LNCaP clone FGC (cell line): Measurements from ENCODE around the gene RBM23.

Experiments used
- DNase-seq: peaks from one replicate; pipeline ENCODE4 v3.0.0-alpha.2; 2011; ENCODE audit warnings: low read depth
- H3K4me3 ChIP-seq: 2 replicates; pipeline ENCODE4 v1.5.1; 2011; ENCODE audit warnings: mild to moderate bottlenecking, low read depth, low read length, control low read depth
- CTCF ChIP-seq: IDR thresholded peaks from 2 replicates; pipeline ENCODE4 v1.5.1; 2012; ENCODE audit warnings: mild to moderate bottlenecking; ENCODE audit not compliant: control insufficient read depth, insufficient read depth; ENCODE audit errors: extremely low read depth

Gene RBM23

GRCh38 chr14:22945642-22946041 is 26.7 kb upstream of the RBM23 start:
- no peak for DNase-seq
- TF ChIP-seq CTCF: no peak
- H3K4me3 ChIP-seq: no peak overlapping the region

- TF ChIP-seq CTCF: no peak
- no peak for DNase-seq
- no peak overlapping the region for H3K4me3 ChIP-seq
Observed at GRCh38 chr14:22939684-22940083, 20.7 kb upstream of the RBM23 start.

- no peak for DNase-seq
- no peak for TF ChIP-seq CTCF
- H3K4me3 ChIP-seq: no peak overlapping the region
Observed at GRCh38 chr14:22935156-22935555, 16.2 kb upstream of the RBM23 start.

- TF ChIP-seq CTCF: no peak
- H3K4me3 ChIP-seq: no peak overlapping the region
- no peak for DNase-seq
Observed at GRCh38 chr14:22932146-22932545, 13.2 kb upstream of the RBM23 start.

GRCh38 chr14:22929961-22930364 is 11.0 kb upstream of the RBM23 start:
- no peak for DNase-seq
- H3K4me3 ChIP-seq: peak overlapping the region; percentile 93
- no peak for TF ChIP-seq CTCF

- DNase-seq: peak; percentile 99
- peak; percentile 12; the same call in 1 of the 2 replicates for TF ChIP-seq CTCF
- H3K4me3 ChIP-seq: peak within 1 kb of the TSS; percentile 93
Observed at GRCh38 chr14:22929104-22929960, 10.4 kb upstream of the RBM23 start, which contains the start of gene PRMT5. PRMT5 (minus strand) TSS chr14:22929376; CDS start chr14:22929361, 15 bp downstream.
